Measurements from ENCODE around the gene MYH14.

GRCh38 chr19:50197348-50197747 is 6.1 kb upstream of the MYH14 start:
- TF ChIP-seq POLR2A (IDR thresholded peaks at IDR 0.05; ENCODE audit: extremely low read depth, insufficient read length) (no peak), CTCF (IDR thresholded peaks at IDR 0.05; ENCODE audit: low read depth, low read length) (no peak)
